GM19328 (cell line): ENCODE data around the gene TMEM106B.
A peak's percentile ranks its signal among the peaks of the same experiment; 100 is the strongest.
"Not testable (repeated sequence)": the region's sequence is repeated elsewhere in the genome, so short reads cannot be mapped to it uniquely, and the experiment has no call there.

Experiments
- ATAC-seq: cut with Tn5 transposase; IDR thresholded peaks from one replicate; pipeline ENCODE4 v1.9.1; 2021; ENCODE audit warnings: mild to moderate bottlenecking, moderate library complexity; ENCODE audit not compliant: unreplicated experiment

The TMEM106B gene

GRCh38 chr7:12211054-12211710, at the start of gene TMEM106B:
TSS of gene TMEM106B (plus strand) at chr7:12211294. CDS start at chr7:12214811, 3,517 bp downstream.
- ATAC-seq: peak; percentile 96

DNA sequence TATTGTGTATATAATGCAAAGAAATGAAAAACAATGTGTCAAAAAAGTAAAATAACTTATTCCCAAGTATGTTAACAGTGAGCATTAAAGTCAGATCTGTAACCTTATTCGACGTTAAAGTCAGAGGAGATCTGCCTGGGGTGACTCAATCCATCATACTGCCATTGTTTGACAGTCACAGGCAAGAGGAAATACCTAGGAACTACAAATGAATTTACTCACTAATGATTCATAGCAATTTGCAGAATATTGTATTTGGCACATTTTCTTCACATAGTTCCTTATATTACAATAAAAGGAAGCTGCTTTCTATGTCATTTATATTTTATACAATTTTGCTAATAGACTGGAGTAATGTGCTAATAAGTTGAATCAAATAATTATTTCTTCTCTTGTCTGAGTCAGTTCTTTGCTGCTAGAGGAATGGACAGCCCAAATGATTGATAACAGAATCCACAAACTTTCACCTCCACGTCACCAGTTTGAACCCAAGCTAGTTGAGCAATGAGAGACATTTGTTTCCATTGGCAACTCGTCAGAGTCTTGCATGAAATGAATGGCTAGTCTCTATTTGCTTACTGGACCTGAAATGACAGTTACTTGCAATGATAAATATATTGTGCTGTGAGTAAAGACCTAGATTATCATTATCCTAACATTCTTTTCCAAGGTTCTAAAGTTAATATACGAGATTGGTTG, 48.5 kb upstream of the TMEM106B start:
- no peak for ATAC-seq

GRCh38 chr7:12168065-12168464, 43.0 kb upstream of the TMEM106B start:
- ATAC-seq: not testable (repeated sequence)

GRCh38 chr7:12169981-12170820, 40.9 kb upstream of the TMEM106B start:
- ATAC-seq: not testable (repeated sequence)

GRCh38 chr7:12173671-12174070, 37.4 kb upstream of the TMEM106B start:
- ATAC-seq: no peak

DNA sequence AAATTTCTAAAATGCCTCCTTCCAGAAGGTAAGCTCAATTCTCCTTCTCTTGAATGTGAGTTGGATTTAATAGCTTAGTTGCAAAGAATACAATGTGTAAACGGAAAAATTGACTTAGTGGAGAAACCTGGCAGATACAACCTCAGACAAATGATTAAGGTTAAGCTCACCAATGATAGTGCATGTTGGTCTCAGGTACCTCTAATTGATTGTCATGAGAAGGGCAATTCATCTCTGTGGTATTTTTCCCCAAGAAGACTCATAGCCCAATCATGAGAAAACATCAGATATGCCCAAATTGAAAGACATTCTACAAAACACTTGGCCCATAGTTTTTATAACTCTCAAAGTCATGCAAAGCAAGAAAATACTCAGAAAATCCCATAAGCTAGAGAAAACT, 36.2 kb upstream of the TMEM106B start:
- no peak for ATAC-seq

DNA sequence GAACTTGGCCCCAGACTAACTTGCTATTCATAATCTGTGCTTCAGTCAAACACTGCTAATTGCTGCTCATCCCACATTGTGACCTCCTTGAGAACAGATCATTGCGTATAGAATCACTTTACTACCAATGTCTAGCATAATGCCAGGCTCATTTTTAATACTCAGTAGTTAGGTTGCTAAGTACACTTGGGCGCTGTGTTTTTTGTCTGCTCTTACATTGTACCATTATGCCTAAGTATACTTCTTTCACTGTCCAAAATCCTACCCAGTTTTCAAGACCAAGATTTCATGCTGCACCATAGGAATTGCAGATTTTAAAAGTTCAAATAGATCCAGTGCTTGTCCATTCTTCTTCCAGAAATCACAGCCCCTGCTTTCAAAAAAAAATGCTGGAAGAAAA, 32.8 kb upstream of the TMEM106B start:
- ATAC-seq: no peak

DNA sequence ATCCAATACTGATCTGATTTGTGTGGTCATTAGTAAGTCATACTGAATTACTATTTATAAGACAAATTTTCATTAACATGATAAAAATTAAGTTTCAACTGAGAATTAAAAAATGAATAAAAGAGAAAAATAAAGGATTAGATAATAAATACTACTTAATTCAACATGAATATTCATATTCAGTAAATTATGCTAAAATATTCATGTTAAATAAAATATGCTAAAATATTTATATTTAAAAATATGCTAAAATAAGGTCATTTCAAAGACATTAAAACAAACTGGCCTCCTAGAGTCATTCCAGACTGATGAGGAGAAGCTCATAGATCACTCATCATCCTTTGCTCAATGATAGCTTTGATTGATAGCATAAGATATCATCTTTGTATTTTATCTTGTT, 16.7 kb upstream of the TMEM106B start:
- no peak for ATAC-seq

GRCh38 chr7:12196386-12196785, 14.7 kb upstream of the TMEM106B start:
- ATAC-seq: no peak

GRCh38 chr7:12199363-12199762, 11.7 kb upstream of the TMEM106B start:
- ATAC-seq: no peak

- ATAC-seq: no peak
Measured at GRCh38 chr7:12207046-12207445, 4.0 kb upstream of the TMEM106B start.

DNA sequence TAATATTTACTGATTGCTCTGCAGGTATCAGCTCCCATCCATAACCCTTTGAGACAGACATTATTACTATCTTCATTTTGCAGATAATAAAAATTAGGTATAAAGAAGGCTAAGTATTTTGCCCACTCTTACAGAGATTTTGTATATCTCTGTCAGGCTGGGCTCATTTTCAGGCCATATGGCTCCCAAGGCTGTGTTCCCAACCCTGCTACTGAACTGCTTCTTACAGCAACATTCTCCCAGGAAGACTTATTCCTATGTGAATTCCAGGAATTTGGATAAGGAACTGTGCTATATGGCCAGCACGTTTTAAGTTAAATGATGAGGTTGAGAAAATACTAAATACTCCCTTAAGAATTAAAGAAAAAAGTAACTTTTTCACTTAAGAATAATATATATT, 1.9 kb upstream of the TMEM106B start:
- ATAC-seq: no peak

GRCh38 chr7:12210179-12211053, 678 bp upstream of the TMEM106B start:
- peak; percentile 27 for ATAC-seq

DNA sequence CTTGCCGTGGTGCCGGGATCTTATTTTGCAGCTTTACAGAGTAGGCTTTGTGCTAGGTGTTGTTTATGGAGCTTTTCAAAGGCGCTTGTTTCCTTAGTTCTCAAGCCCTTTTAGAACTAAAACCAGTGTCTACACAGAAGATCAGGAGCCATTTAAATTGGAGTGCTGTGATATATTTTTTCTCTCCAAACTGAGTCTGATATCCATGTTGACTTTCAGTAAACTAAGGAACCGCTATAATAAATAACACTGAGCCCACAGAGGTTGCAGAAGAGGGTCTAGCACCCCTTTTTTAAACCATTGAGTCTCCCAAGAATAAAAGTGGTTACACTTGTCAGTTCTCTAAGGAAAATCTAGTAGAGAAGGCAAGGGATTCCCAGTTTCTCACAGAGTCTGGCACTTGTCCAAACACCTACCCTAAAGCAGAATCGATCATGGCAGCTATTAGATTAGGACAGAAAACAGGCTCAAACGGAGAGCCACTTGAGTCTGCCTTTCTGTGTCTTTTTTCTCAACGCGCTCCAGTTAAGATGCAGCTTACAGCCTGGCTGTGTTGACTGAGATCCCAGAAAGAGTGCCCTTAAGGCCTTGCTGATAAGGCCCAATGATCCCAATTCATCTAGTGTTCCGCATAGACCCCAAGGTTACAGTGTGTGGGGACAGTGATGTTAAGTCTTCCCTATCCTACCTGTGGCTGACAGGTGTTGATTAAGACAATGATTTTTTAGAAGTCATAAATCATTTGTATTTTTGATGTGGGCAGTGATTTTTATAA, 804 bp downstream of the TMEM106B start:
- ATAC-seq: no peak

GRCh38 chr7:12217311-12217710, 6.2 kb downstream of the TMEM106B start:
- no peak for ATAC-seq

DNA sequence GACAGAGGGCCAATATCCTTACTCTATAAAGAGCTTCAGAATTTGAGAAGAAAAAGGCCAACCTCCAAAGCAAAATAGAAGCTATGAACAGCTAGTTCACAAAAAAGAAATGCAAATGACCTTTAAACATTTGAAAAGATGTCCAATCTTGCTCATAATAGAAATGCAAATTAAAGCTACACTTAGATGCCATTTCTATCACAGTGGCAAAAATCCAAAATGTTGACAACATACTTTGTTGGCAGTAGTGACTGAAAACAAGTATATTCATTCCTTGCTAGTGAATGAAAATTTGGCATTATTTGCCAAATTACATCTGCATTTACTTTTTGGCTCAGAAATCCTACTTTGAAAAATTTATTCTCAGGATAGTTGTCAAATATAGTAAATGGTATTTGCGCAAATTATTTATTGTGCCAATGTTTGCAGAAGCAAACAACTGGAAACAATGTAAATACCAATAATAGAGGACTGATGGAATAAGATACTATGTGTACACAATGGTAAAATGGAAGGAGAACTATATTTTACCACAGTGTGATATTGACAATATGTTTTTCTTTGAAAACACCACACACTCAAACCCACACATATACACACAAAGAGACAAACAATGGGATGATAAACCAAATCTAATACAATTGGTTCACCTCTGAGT, 9.4 kb downstream of the TMEM106B start:
- ATAC-seq: no peak

DNA sequence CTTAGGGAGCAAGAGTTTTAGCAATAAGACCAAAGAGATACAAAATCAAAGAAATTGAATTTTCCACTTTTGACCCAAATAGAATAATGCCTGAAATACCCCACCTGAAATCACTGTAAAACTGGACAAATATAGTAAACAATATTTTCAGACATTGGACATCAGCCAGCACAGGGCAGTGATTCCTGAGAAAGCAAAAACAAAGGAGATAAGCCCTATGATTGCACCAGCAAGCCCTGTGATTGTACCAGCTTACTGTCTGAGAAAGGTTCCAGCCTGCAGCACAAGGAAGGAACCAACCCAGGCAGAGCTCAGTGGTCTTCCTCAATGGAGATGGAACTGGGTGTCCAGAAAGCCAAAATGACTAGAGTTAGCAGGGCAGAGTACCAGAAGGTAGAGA, 10.3 kb downstream of the TMEM106B start:
- ATAC-seq: no peak

GRCh38 chr7:12222889-12223579, 11.9 kb downstream of the TMEM106B start:
- ATAC-seq: peak; percentile 91

DNA sequence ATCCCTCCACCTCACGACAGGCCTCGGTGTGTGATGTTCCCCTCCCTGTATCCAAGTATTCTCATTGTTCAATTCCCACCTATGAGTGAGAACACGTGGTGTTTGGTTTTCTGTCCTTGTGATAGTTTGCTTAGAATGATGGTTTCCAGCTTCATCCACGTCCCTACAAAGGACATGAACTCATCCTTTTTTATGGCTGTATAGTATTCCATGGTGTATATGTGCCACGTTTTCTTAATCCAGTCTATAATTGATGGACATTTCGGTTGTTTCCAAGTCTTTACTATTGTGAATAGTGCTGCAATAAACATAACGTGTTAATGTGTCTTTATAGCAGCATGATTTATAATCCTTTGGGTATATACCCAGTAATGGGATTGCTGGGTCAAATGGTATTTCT, 13.9 kb downstream of the TMEM106B start:
- not testable (repeated sequence) for ATAC-seq
